DND-41 (cell line): ENCODE results near the gene ZNF454.

Experiments used
- ATAC-seq: fragments of 200-7000 bp; cut with Tn5 transposase; 3 replicates; pipeline ENCODE4 v1.9.1; 2021; ENCODE audit warnings: low read depth; ENCODE audit not compliant: insufficient read depth
- DNase-seq: peaks from one replicate; pipeline ENCODE4 v3.0.0-alpha.2; 2020
- H2AFZ ChIP-seq: 2 replicates; pipeline ENCODE4 v1.6.0; 2012; ENCODE audit warnings: low read depth, low read length
- H3K27ac ChIP-seq: 2 replicates; pipeline ENCODE4 v1.5.1; 2012; ENCODE audit warnings: low read length, inconsistent platforms
- H3K27me3 ChIP-seq: fragments of 200-600 bp; sonication (generic); 2 replicates; pipeline ENCODE4 v1.6.0; 2012; ENCODE audit warnings: low read length, mild to moderate bottlenecking, inconsistent platforms; ENCODE audit not compliant: insufficient read depth, poor library complexity
- H3K36me3 ChIP-seq: 2 replicates; pipeline ENCODE4 v1.5.1; 2012; ENCODE audit warnings: low read length, inconsistent platforms; ENCODE audit not compliant: insufficient read depth
- H3K4me1 ChIP-seq: 2 replicates; pipeline ENCODE4 v1.5.1; 2012; ENCODE audit warnings: mild to moderate bottlenecking, low read length; ENCODE audit not compliant: insufficient read depth
- H3K4me2 ChIP-seq: 2 replicates; pipeline ENCODE4 v1.6.0; 2012; ENCODE audit warnings: mild to moderate bottlenecking, moderate library complexity, low read length, inconsistent platforms; ENCODE audit not compliant: insufficient read depth
- H3K4me3 ChIP-seq, 2 experiments: fragments of 200-600 bp in 1 of 2; shearing (Covaris generic) in 1 of 2; 2 replicates each; pipeline ENCODE4 v1.5.1; 2012 to 2016; ENCODE audit warnings: inconsistent platforms in 2 of 2, low read length in 2 of 2, mild to moderate bottlenecking in 2 of 2, low read depth in 1 of 2, moderate library complexity in 1 of 2
- H3K79me2 ChIP-seq: 2 replicates; pipeline ENCODE4 v1.6.0; 2012; ENCODE audit warnings: low read length, inconsistent platforms; ENCODE audit not compliant: insufficient read depth
- H3K9ac ChIP-seq: 2 replicates; pipeline ENCODE4 v1.6.0; 2012; ENCODE audit warnings: low read depth, mild to moderate bottlenecking, inconsistent platforms, low read length, moderate library complexity
- H3K9me3 ChIP-seq: 2 replicates; pipeline ENCODE4 v1.5.1; 2012; ENCODE audit warnings: low read length, moderate library complexity, mild to moderate bottlenecking, inconsistent platforms; ENCODE audit not compliant: insufficient read depth, severe bottlenecking
- H4K20me1 ChIP-seq: 2 replicates; pipeline ENCODE4 v1.6.0; 2012; ENCODE audit warnings: low read length; ENCODE audit not compliant: insufficient read depth
- EZH2 ChIP-seq: IDR thresholded peaks from 3 replicates; pipeline ENCODE4 v1.6.1; 2012; ENCODE audit warnings: borderline replicate concordance, low read depth, mild to moderate bottlenecking, moderate library complexity, low read length, inconsistent platforms; ENCODE audit not compliant: severe bottlenecking
- TF ChIP-seq, protein P1 (sequence below): IDR thresholded peaks from 2 replicates; pipeline ENCODE4 v1.5.1; 2012; ENCODE audit warnings: borderline replicate concordance, low read length, moderate library complexity, mild to moderate bottlenecking; ENCODE audit not compliant: poor library complexity, severe bottlenecking; ENCODE audit errors: extremely low read depth

Gene ZNF454

DNA sequence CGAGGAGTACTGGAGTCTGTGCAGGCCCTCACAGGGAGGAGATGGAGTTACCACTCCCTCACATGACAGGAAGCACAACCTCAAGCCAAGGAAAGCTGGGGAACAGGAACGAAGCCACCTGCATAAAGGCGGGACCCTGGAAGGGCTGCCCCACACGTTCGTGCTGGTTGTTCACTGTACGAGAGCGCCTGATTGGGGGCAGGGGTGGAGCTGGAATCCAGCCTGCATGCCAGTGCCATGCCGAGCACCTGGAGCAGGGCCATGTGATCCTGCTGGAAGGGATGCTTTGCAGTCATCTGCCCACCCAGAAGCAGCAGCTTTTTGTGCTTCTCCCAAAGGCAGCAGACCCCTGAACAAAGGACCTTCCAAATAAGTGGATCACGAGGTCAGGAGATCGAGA lies 42.7 kb downstream of the ZNF454 start:
- TF ChIP-seq EZH2, result no peak
- TF ChIP-seq, protein P1, sequence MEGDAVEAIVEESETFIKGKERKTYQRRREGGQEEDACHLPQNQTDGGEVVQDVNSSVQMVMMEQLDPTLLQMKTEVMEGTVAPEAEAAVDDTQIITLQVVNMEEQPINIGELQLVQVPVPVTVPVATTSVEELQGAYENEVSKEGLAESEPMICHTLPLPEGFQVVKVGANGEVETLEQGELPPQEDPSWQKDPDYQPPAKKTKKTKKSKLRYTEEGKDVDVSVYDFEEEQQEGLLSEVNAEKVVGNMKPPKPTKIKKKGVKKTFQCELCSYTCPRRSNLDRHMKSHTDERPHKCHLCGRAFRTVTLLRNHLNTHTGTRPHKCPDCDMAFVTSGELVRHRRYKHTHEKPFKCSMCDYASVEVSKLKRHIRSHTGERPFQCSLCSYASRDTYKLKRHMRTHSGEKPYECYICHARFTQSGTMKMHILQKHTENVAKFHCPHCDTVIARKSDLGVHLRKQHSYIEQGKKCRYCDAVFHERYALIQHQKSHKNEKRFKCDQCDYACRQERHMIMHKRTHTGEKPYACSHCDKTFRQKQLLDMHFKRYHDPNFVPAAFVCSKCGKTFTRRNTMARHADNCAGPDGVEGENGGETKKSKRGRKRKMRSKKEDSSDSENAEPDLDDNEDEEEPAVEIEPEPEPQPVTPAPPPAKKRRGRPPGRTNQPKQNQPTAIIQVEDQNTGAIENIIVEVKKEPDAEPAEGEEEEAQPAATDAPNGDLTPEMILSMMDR, result no peak
- ATAC-seq (no peak), DNase-seq (no peak)
- Histone ChIP-seq H3K27me3 (no peaks in the 10 kb centered on the region), H3K36me3 (no peaks in the 10 kb centered on the region), H3K9me3 (peaks cover 2% of the 10 kb centered on the region), H3K4me2 (no peak overlapping the region), H3K4me3 (no peak overlapping the region), H3K4me1 (no peaks in the 10 kb centered on the region), H3K27ac (no peak overlapping the region), H2AFZ (no peak overlapping the region), H3K9ac (no peak overlapping the region), H3K79me2 (no peaks in the 10 kb centered on the region), H4K20me1 (no peaks in the 10 kb centered on the region)

DNA sequence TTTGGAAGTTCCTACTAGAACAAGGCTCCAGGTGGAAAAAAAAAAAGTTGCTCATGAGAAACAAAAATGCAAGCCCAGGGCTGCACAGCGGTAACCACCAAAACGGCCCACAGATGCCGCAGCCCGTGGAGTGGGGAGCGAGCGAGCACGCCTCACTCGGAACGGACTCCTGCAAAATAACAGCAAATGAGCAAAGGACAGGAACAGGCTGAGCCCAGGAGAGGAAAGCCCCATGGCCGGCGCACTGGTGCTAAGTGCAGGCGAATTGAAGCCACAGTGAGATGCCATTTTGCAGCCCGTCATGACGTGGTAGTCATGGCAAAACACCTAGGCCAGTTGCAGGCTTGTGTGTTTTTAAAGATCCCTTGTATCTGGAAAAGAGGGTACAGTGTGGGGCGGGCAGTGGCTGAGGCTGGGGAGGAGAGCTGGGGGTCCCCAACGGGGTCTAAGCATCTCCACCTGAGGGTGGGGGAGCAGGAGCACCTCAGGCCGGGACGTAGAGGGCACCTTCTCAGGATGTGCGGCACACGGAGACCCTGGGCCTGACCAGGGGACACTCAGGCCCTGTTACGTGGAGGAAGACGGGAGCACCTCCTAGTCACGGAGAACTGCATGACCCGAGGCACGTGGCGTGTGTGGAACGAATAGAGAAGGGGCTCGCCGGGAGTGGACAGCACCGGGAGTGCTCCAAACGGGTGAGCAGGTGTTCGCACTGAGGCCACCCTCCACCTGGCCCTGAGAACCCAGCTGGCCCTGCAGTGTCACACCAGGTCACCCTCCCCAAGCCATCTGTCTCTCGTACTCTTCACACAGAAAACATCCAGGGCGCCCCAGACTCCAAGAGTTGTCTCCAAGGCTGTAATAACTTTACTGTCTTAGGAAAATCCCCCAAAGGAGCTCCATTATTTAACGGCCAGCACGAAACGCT lies 43.4 kb downstream of the ZNF454 start:
- Histone ChIP-seq H3K27me3 (no peaks in the 10 kb centered on the region), H3K4me1 (no peaks in the 10 kb centered on the region), H3K9me3 (peaks cover 2% of the 10 kb centered on the region), H2AFZ (no peak overlapping the region), H4K20me1 (no peaks in the 10 kb centered on the region), H3K4me2 (no peak overlapping the region), H3K4me3 (no peak overlapping the region), H3K9ac (no peak overlapping the region), H3K36me3 (no peaks in the 10 kb centered on the region), H3K27ac (no peak overlapping the region), H3K79me2 (no peaks in the 10 kb centered on the region)
- TF ChIP-seq, protein P1, result no peak
- TF ChIP-seq EZH2, result no peak
- ATAC-seq (no peak), DNase-seq (no peak)

DNA sequence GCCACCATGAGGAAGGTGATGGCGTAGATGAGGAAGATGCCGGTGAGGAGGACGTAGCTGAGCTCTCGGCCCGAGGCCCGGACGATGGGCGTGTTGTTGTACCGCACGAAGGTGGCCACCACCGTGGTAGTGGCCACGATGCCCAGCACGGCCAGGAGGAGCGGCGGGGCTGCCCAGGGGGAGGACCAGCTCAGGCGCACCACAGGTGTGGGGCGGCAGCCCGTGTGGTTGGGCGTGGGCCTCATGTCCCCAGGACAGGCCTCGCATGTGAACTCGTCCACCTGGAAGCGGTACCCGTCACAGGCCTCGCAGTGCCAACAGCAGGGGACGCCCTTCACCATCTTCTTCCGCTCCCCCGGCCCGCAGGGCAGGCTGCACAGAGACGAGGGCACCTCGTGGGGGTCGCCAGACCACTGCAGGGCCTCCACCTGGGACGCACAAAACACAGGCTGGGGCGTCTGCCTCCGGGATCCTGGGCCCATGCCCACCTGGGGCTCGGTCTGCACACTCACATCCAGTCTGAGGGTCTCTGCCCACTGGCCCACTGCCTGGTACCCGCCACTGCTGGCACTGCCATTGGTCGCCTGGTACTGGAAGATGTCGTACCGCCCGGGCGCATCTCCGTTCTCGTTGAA lies 45.4 kb downstream of the ZNF454 start:
- TF ChIP-seq, protein P1, result no peak
- TF ChIP-seq EZH2, result no peak
- DNase-seq (no peak), ATAC-seq (no peak)
- Histone ChIP-seq H3K4me2 (no peak overlapping the region), H3K9me3 (no peaks in the 10 kb centered on the region), H3K36me3 (no peaks in the 10 kb centered on the region), H2AFZ (no peak overlapping the region), H3K9ac (no peak overlapping the region), H3K79me2 (no peaks in the 10 kb centered on the region), H3K4me1 (no peaks in the 10 kb centered on the region), H3K4me3 (no peak overlapping the region), H3K27me3 (no peaks in the 10 kb centered on the region), H3K27ac (no peak overlapping the region), H4K20me1 (no peaks in the 10 kb centered on the region)
